Amniotic stem cell (primary cell): ENCODE measurements around the gene ADAM8.
"Not testable (repeated sequence)": the region's sequence is repeated elsewhere in the genome, so short reads cannot be mapped to it uniquely, and the experiment has no call there.

Experiments
- DNase-seq: peaks from one replicate; lab custom pipeline; 2025; lab: John Stamatoyannopoulos, UW

ADAM8 gene

DNA sequence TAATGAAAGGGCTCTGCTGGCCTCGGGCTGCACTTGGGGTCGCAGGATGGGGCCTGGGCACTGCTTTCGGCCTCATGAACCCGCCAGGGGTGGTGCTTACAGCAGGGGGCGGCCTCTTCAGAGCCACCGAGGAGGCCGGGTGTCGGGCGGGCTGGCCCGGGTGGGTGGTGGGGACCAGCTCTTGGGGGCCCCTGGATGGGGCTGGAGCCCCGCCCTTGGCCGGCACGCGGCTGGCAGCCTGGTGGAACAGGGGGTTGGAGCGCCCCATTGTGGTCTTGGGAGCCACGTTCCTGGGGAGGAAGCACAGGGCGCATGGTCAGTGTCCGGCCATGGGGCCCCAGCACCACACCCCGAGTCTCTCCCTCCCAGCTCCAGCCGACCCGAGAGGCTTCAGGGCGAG is 8.8 kb downstream of the ADAM8 start:
- DNase-seq: no peak

DNA sequence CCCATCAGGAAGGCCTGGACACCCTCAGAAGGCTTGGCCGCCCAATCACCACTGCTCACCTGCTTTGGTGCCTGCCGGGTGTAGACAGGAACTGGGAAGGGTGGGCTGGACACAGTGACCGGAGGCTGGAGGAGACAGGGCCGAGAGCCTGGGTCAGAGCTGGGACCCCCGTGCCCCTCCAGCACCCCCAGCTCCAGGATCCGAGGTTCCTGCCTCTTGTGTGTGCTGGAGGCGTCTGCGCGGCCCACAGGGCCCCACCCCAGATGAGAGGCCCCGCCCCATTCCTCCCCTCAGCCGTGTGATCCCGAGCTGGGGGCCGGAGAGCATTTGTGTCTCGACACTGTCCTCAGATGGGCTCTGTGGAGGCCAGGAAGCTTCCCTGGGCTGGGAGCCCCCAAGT is 9.4 kb downstream of the ADAM8 start:
- no peak for DNase-seq

DNA sequence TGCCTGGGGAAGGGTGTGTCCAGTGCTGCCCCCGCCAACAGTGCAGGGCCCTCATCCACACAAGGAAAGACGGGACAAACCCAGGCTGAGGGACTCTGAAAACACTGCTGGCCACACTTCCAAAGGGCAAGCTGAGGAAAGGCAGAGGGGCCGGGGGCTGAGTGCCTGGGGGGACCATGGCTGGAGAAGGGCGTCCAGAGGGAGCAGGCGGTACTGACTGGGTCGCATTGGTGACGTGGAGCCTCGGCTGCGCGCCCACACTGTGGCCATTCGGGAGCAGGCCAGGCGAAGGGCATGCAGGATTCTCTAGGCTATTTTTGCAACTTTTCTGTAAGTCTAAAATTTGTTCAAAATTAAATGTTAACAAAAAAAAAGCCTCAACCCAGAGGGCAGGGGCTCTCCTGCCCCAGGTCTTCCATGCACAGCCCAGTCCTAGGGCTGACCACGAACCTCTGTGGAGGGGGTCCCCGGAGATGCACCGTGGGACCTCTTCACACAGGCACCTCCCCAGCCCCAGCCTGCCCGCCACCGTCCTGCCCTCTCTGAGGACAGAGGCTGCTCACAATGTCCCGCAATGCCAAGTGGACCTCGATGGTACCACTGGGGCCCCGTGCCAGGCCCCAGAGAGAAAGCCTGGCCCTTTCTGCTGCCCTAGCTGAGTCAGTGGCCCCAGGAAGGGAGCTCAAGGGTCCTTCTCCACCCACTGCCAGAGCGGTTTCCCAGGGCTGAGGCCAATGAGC is 10.4 kb downstream of the ADAM8 start:
- no peak for DNase-seq

DNA sequence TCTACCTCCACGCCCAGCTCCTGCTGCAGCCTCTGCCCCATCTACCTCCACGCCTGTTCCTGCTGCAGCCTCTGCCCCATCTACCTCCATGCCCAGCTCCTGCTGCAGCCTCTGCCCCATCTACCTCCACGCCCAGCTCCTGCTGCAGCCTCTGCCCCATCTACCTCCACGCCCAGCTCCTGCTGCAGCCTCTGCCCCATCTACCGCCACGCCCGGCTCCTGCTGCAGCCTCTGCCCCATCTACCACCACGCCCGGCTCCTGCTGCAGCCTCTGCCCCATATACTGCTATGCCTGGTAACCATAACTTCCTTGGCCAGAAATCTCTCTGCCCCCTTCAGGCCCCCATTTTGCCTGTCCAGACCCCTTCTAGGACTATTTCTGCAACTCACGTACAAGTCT is 11.6 kb downstream of the ADAM8 start:
- not testable (repeated sequence) for DNase-seq

DNA sequence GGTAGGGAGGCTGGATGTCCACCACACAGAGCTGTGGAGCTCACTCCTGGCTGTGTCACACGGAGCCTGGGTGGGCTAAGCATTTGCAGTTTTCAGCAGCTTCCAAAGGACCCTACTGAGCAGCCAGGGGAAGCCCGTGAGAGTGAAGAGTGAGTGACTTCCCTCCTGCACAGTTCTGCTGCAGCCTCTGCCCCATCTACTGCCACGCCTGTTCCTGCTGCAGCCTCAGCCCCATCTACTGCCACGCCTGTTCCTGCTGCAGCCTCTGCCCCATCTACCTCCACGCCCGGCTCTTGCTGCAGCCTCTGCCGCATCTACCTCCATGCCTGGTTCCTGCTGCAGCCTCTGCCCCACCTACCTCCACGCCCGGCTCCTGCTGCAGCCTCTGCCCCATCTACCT is 12.2 kb downstream of the ADAM8 start:
- no peak for DNase-seq

DNA sequence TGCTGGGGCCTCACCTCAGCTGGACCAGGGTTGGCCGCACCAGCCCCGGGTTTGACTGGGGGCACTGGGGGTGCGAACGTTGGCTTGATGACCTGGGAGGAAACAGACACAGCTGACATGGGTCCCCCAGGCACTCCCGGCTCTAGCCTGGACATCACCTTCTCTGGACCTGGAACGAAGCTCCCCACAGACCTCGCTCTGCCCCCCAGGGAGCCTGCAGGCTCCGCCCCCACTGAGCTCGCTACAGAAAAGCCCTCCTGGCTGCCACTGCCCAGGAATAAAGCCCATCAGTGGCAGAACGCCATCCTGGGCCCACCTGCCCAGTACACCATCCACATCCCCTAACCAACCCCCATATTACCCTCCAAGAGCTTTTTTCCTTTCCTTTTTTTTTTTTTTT is 13.0 kb downstream of the ADAM8 start:
- DNase-seq: no peak

DNA sequence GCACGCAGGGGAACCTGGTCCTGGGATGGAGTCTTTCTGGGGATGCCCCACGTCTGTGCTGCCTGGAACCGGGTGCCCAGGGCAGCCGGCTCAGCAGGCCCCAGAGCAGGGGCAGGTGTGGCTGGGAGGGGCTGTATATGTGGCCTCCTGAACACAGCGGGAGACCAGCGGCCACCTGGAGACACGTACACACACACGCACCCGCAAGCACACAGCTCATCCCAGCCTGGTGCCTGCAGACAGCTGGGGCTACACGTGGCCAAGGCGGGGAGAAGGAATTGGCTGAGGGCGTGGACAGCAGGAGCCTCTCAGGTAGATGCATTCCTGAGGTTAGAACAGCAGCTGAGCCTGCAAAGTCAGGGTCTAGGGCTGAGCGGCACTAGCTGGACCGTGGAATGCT is 14.0 kb downstream of the ADAM8 start:
- no peak for DNase-seq

DNA sequence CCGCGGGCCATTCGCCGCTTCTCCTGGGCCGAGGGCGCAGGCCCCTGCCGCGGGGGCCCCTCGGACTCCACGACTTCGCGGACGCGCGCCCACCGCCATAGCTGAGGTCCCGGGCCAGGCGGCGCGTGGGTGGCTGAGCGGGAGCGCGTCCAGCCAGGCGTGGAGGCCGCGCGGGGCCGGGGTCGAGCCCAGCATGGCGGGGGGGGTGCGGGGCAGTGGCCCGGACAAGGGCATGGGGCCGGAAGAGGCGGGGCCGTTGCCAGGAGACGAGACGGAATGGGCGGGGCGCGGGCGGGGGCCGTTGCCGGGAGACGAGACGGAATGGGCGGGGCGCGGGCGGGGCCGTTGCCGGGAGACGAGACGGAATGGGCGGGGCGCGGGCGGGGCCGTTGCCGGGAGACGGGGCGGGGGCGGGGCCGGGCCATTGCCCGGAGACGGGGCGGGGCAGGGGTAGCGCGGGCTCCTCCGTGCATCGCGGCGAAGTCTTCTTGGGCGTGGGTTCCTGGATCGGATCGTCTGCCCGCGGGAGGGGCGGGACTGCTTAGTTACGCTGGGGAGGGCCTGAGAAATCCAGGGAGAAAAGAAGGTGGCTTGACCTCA is 14.8 kb downstream of the ADAM8 start:
- peak; percentile 36 for DNase-seq

DNA sequence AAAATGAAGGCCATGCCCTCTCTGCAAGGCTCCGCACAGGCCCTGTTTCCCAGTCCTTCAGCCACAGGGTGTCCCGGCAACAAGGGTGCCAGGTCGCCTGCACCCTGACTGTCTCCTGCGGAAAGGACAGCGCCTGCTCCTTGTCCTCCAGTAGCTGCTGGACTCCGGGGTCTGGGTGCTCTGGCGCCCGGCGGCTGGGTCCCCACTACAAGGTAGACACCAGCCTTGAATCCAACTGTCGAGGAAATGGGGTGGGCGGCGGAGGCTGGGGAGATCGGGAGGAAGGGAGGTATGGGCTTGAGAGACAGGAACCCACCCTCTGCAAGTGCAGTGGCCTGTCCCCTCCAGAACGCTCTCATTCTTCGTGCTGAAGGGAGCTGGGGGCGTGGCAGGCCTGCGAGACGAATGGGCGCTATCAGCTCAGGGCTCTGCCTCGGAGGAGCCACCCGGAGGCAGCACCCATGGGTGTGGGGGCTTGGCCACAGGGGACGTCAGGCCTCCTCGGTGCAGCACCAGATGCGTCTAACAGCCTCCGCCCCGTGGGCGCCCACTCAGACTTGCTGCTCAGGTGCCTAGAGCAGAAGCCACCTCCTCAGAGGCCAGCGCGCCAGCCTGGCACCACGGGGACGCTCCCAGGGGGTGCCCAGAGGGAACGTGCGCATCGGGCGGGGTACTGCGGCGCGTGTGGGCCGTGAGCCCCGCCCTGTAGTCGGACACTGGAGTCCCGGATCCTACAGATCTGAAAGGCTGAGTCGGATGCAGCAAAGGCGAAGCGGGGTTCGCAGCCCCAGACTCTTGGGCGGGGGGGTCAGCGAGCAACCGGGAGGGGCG is 15.6 kb downstream of the ADAM8 start:
- DNase-seq: no peak

DNA sequence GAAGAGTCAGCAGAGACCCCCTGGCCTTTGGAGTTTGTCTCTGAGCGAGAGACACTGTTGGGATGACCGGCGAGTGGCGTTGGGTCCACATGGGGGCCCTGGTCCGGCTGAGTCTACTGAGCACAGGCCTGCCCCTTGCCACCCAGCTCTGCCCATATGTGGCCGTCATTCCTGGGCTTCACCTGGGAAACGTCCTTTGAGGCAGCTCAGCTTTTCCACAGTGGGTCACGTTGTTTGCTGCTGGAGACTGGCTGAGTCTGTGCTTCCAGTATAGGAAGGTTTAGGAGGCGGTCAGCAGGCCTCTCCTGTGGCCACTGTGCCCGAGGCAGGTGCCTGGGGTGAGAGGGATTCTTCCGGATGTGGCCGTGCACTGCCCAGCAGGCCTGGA is 17.1 kb downstream of the ADAM8 start:
- no peak for DNase-seq

DNA sequence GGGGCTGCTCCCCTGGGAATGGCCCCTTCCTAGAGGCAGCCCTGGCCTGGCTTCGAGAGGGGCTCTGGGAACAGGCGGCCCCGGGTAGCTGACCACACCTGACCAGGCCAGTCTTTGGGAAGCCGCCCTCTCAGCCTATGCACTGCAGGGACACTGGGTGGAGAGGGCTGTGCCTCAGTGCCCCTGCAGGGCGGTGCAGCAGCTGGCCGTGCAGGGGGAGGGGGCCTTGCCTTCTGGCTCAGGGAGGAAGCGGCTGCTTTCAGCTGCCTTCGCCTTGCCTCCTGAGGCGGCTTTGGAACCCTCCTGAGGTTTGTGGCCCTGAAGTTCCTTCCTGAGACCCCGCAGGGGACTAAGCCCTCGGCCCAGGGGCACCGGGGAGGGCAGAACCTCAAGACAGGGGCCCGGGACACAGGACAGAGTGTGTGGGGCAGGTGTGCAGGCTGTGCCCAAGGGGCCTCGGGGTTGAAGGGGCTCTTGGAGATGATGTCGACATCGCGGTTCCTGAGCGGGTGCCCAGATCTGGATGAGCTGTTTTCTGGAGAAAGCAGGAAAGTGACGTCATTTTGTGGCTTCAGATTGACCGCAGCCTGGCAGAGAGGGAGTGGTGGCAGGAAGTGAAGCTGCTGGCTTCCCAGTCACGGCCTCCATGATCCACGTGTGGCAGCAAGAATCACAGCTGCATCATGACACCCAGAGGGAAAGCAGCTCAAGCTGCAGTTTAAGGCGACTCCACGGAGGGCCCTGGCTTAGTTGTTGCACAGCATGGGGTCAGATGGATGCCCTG is 17.7 kb downstream of the ADAM8 start:
- peak; percentile 97 for DNase-seq

DNA sequence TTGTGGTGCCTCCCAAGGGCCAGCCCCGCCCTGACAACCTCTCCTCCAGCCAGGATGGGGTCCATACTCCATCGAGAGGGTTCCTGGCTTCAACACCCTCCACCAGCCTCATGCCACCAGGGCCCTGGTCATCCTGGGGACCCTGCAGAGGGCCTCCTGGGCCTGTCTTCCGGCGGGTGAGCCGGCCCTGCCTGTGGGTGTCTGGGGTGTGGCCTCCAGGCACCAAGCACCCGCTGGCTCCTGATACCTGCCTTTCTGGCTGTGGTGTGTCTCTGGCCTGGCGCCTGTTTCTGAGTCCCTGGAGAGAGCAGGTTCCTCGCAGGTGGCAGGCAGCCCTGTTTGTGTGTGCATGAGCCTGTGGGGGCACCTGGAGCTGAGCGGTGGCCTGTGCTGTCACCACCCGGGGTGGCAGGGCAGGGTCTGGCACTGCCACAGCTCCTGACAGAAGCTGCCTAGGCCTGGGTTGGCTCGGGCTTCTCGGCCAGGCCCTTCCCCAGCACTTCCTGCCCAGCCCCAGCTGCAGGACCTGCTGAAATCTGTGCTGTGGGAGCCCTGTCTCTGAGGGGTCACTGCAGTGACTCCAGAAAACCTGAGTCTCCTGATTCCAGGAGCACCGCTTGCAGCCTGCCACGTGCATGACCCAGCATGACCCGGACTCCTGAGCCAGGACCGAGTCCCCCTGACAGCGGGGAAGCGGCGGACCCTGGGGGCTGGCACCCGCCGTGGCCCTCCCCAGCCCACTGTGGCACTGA is 18.4 kb downstream of the ADAM8 start:
- no peak for DNase-seq

DNA sequence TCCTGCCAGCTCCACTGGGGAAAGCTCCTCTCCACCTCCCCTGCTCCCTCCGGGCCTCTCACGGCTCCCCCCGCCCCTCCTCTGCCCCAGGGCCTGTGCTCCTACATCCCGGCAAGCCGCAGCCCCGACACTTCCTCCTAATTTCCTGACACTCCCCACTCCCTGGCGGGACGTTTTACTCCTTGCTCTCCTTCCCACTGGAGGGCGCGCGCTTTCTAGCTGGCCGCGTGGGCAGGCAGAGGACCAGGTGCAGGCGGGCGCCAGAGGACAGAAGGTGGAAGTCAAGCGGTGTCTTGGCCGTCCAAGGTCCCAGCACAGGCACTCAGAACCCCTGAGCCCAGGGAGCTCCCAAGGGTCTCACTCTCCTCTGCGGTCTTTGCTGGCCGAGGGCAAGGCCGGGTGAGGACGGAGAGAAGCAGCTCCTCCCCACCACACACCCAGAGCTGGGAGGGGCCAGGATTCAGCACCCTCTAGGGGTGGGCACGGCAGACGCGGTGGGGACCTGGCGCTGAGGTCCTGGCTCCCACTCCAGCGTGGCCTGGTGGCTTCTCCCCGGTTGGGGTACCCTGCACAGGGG is 19.1 kb downstream of the ADAM8 start:
- DNase-seq: no peak

DNA sequence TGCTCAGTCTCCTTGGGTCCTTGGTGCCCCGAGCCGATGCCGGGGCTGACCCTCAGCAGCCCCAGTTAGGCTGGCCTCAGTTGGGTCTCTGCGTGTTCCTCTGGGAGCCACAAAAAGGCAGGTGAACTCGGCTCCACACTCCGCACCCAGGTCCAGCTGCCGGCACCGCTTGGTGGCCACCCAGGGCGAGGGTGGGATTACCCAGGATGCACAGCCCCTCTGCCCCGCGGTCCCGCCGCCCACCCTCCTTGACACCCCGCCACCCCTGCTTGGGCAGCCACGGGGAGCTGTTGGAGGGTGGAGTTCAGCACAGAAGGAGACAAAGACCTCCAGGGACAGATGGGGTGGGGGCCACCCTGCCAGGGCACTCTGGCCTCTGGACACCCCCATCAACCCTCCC is 21.3 kb downstream of the ADAM8 start:
- no peak for DNase-seq

DNA sequence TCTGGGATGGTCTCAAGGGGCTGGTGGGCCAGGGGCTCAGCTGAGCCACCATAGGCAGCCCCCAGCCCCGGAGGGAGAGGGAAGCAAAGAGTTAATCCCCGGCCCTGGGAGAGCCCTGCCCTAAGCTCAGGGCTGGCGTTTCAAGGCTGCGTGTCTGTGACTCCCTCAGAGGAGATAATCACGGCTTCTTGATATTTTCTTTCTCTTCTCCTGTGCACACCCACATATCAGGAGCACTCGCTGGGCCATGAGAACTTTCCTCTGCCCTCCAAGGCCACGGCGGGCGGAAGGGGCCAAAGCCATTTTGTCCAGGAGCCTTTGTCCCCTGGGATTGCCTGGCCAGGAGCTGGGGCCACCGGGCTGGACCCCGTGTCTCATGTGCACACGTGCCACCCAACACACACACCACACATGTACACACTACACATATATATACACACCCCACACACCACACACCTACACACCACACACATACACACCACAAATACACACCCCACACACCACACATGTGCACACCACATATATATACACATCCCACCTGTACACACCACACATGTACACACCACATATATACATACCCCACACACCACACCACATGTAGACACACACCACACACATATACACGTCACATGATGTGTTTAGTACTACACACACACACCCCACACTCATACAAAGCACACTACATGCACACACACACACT is 22.1 kb downstream of the ADAM8 start:
- DNase-seq: no peak

DNA sequence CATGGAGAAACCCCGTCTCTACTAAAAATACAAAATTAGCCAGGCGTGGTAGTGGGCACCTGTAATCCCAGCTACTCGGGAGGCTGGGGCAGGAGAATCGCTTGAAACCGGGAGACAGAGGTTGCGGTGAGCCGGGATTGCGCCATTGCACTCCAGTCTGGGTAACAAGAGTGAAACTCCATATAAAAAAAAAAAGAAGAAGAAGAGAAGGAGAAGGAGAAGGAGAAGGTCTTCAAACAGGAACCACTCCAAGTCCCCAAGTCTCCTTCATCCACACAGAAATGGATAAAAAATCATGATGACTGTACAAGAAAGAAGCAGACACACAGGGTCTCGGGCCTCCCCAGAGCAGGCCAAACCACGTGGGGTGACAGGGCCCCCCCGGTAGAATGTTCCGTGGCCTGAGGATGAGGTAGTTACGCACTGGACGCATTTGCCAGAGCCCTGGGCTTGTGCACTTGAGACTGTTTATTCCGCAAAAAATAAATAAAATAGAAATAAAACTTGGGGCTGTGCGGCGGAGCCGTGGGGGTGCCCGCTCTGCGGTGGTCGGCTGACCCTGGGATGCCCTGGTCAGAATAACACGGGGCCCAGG is 23.2 kb downstream of the ADAM8 start:
- no peak for DNase-seq

DNA sequence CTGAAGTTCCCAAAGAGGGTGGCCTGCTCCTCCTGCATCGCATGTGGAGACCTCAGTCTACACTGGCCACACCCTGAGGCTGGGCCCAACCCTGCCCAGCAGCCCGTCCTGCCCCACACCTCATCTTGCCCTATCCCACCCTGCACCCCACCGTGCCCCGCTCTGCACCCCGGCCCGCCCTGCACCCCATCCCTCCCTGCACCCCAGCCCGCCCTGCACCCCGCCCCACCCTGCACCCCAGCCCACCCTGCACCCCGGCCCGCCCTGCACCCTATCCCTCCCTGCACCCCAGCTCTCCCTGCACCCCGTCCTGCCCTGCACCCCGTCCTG is 24.5 kb downstream of the ADAM8 start:
- no peak for DNase-seq

DNA sequence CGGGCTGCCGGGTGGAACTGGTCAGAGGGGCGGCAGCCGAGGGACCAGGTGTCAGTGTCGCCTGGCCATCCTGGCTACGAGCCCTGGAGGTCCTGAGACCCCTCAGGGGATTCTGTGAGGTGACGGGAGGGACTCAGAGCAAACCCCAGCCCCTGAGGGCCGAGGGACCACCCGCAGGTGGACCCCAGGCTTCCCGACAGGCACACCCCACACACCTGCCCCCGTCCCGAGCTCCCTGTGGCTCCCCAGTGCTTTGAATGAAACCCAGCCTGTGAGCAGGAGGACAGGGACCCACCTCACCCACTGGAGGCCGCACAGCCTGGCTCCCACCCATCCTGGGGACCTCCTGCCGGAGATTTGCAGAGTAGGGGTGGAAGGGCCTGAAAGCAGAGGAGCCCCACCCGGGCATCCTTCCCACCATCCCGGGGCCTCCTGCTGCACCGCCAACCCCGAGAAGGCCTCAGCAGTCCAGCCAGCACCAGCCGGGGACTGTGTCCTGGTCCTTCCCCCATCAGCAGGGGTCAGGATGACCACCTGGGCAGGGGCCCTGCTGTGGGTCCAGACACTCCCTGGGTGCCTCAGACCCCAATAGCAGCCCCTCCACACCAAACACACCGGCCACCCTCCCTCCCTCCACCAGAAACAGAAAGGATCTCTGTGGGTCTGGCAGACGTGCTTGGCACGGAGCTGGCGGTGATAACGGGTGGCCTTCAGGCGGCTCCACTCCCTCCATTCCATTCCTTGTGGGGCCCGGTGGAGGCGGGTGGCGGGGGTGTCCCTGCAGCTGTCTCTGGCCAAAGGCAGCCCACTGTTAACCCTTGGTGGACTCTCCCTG is 25.1 kb downstream of the ADAM8 start:
- no peak for DNase-seq

DNA sequence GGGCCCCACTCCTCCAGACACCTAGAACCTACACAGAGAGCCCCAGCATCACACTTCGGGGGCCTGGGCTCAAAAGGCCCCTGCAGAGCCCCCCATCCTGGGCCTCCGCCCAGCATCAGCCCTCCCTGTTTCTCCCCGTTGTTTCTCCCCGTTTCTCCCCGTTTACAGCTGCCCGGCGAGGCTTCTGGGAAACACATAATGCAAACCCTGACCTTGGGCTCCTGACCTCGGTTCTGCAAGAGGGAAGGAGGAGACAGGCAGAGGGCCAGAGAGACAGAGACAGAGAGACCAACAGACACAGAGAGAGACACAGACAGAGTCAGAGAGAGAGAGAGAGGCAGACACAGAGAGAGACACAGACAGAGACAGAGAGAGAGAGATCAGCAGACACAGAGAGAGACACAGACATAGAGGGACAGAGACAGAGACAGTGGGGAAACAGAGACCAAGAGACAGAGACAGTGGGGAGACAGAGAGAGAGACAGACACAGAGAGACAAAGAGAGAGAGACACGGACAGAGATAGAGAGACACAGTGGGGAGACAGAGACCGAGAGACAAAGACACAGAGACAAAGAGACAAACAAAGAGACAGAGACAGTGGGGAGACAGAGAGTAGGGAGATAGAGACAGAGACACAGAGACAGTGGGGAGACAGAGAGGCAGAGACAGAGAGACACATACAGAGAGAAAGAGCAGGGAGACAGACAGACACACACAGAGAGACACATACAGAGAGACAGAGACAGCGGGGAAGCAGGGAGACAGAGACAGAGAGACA is 26.5 kb downstream of the ADAM8 start:
- no peak for DNase-seq
